H9 (cell line): ENCODE measurements around the gene PRAMEF1. TPM values are rescaled to one million over a fixed set of nuclear protein-coding genes. Genes with fewer than 3 reads are reported as not detected.

ENCODE experiments used
- DNase-seq: peaks from one replicate; pipeline ENCODE4 v3.0.0-alpha.2; 2017
- H2AFZ ChIP-seq: one replicate; pipeline ENCODE4 v1.6.1; 2013; ENCODE audit warnings: mild to moderate bottlenecking, low read length, control low read depth, moderate library complexity
- H2AK5ac ChIP-seq: 2 replicates; pipeline ENCODE4 v1.6.1; 2013; ENCODE audit warnings: low read length, control low read depth, mixed read lengths; ENCODE audit not compliant: insufficient read length
- H2BK120ac ChIP-seq: one replicate; pipeline ENCODE4 v1.6.1; 2013; ENCODE audit warnings: low read depth, mild to moderate bottlenecking, low read length, control low read depth, inconsistent platforms; ENCODE audit not compliant: poor library complexity, severe bottlenecking
- H2BK12ac ChIP-seq: 2 replicates; pipeline ENCODE4 v1.6.1; 2013; ENCODE audit warnings: low read length, control low read depth, mixed read lengths, low read depth; ENCODE audit not compliant: insufficient read length
- H2BK15ac ChIP-seq: 2 replicates; pipeline ENCODE4 v1.6.1; 2013; ENCODE audit warnings: low read depth, low read length, control low read depth
- H2BK20ac ChIP-seq: one replicate; pipeline ENCODE4 v1.6.1; 2013; ENCODE audit warnings: low read depth, mild to moderate bottlenecking, low read length, control low read depth, inconsistent platforms; ENCODE audit not compliant: poor library complexity, severe bottlenecking
- H2BK5ac ChIP-seq: 2 replicates; pipeline ENCODE4 v1.6.1; 2013; ENCODE audit warnings: low read length, control low read depth, mixed read lengths; ENCODE audit not compliant: insufficient read length
- H3K14ac ChIP-seq: 2 replicates; pipeline ENCODE4 v1.6.1; 2013; ENCODE audit warnings: low read length, control low read depth; ENCODE audit not compliant: insufficient read depth
- H3K18ac ChIP-seq: 2 replicates; pipeline ENCODE4 v1.6.1; 2013; ENCODE audit warnings: low read depth, mild to moderate bottlenecking, mixed read lengths, low read length, control low read depth; ENCODE audit not compliant: insufficient read length
- H3K23ac ChIP-seq: 2 replicates; pipeline ENCODE4 v1.6.1; 2013; ENCODE audit warnings: low read length, control low read depth, mixed read lengths, low read depth; ENCODE audit not compliant: insufficient read length
- H3K23me2 ChIP-seq: 2 replicates; pipeline ENCODE4 v1.6.1; 2013; ENCODE audit warnings: low read depth, mild to moderate bottlenecking, mixed read lengths, low read length, control low read depth; ENCODE audit not compliant: insufficient read length, poor library complexity, severe bottlenecking
- H3K27ac ChIP-seq: 2 replicates; pipeline ENCODE4 v1.5.1; 2013; ENCODE audit warnings: low read length, control low read depth, mixed read lengths, low read depth; ENCODE audit not compliant: insufficient read length
- H3K27me3 ChIP-seq: 2 replicates; pipeline ENCODE4 v1.6.1; 2013; ENCODE audit warnings: low read length, control low read depth, inconsistent platforms; ENCODE audit not compliant: insufficient read depth
- H3K4ac ChIP-seq: 2 replicates; pipeline ENCODE4 v1.6.1; 2013; ENCODE audit warnings: low read depth, mild to moderate bottlenecking, control low read depth, inconsistent platforms, low read length, moderate library complexity
- H3K4me1 ChIP-seq: 2 replicates; pipeline ENCODE4 v1.6.1; 2013; ENCODE audit warnings: low read length, control low read depth, inconsistent platforms; ENCODE audit not compliant: insufficient read depth
- H3K4me2 ChIP-seq: 2 replicates; pipeline ENCODE4 v1.6.1; 2013; ENCODE audit warnings: low read length, control low read depth, mixed read lengths; ENCODE audit not compliant: insufficient read length, insufficient read depth
- H3K56ac ChIP-seq: 2 replicates; pipeline ENCODE4 v1.6.1; 2013; ENCODE audit warnings: low read depth, mild to moderate bottlenecking, mixed read lengths, low read length, control low read depth; ENCODE audit not compliant: insufficient read length
- H3K79me1 ChIP-seq: 2 replicates; pipeline ENCODE4 v1.6.1; 2013; ENCODE audit warnings: low read depth, mild to moderate bottlenecking, moderate library complexity, low read length, control low read depth, inconsistent platforms; ENCODE audit not compliant: insufficient read depth, poor library complexity, severe bottlenecking
- H3K79me2 ChIP-seq: 2 replicates; pipeline ENCODE4 v1.6.1; 2013; ENCODE audit warnings: low read length, control low read depth, inconsistent platforms; ENCODE audit not compliant: insufficient read depth
- H3K9ac ChIP-seq: 2 replicates; pipeline ENCODE4 v1.6.1; 2013; ENCODE audit warnings: low read length, control low read depth, mixed read lengths; ENCODE audit not compliant: insufficient read length; ENCODE audit errors: extremely low read depth
- H3K9me3 ChIP-seq: one replicate; pipeline ENCODE4 v1.6.1; 2013; ENCODE audit warnings: low read depth, low read length, inconsistent platforms; ENCODE audit not compliant: control insufficient read depth
- H3T11ph ChIP-seq: one replicate; pipeline ENCODE4 v1.6.1; 2013; ENCODE audit warnings: mild to moderate bottlenecking, low read length, control low read depth, inconsistent platforms
- H4K20me1 ChIP-seq: one replicate; pipeline ENCODE4 v1.6.1; 2013; ENCODE audit not compliant: control insufficient read depth, insufficient read length, insufficient read depth
- H4K5ac ChIP-seq: 2 replicates; pipeline ENCODE4 v1.6.1; 2013; ENCODE audit warnings: low read depth, mild to moderate bottlenecking, mixed read lengths, low read length, control low read depth; ENCODE audit not compliant: insufficient read length
- H4K8ac ChIP-seq: replicated peaks from 2 replicates; pipeline ENCODE4 v1.6.1; 2013; ENCODE audit warnings: low read length, control low read depth, mixed read lengths, low read depth; ENCODE audit not compliant: insufficient read length
- H4K91ac ChIP-seq: 2 replicates; pipeline ENCODE4 v1.6.1; 2013; ENCODE audit warnings: low read depth, mild to moderate bottlenecking, moderate library complexity, mixed read lengths, low read length, control low read depth; ENCODE audit not compliant: insufficient read length
- H3K27ac Mint-ChIP-seq, 3 experiments: 2 replicates in 2 of 3; 3 replicates in 1 of 3; pipeline ENCODE4 v1.8.0; 2020 to 2021; ENCODE audit warnings: mixed read lengths in 3 of 3, mild to moderate bottlenecking in 1 of 3, moderate library complexity in 1 of 3
- H3K27me3 Mint-ChIP-seq: 2 replicates; pipeline ENCODE4 v1.8.0; 2021; ENCODE audit warnings: low read depth, mild to moderate bottlenecking, moderate library complexity, mixed read lengths
- H3K36me3 Mint-ChIP-seq, 3 experiments: 2 replicates in 2 of 3; 3 replicates in 1 of 3; pipeline ENCODE4 v1.8.0; 2020 to 2021; ENCODE audit warnings: low read depth in 3 of 3, mixed read lengths in 3 of 3; ENCODE audit not compliant: insufficient read depth in 1 of 3
- H3K4me1 Mint-ChIP-seq, 2 experiments: 2 replicates each; pipeline ENCODE4 v1.8.0; 2020; ENCODE audit warnings: mixed read lengths in 2 of 2
- H3K4me3 Mint-ChIP-seq, 2 experiments: 2 replicates in 1 of 2; 3 replicates in 1 of 2; pipeline ENCODE4 v1.8.0; 2020 to 2021; ENCODE audit warnings: mild to moderate bottlenecking in 2 of 2, mixed read lengths in 2 of 2, moderate library complexity in 1 of 2
- H3K9me3 Mint-ChIP-seq, 2 experiments: 2 replicates in 1 of 2; 3 replicates in 1 of 2; pipeline ENCODE4 v1.8.0; 2020; ENCODE audit warnings: mild to moderate bottlenecking in 2 of 2, mixed read lengths in 2 of 2, moderate library complexity in 1 of 2
- WGBS: extraction: QIAGEN DNeasy Blood & Tissue Kit; methylation state at CpG from one replicate; pipeline ENCODE4 v1.1.7; 2013; ENCODE audit warnings: missing lambda C conversion rate, low lambda C conversion rate, mixed read lengths; ENCODE audit not compliant: insufficient read length; ENCODE audit errors: extremely low coverage; 5-methylcytosine and 5-hydroxymethylcytosine counted together
- total RNA-seq: library from RNA; stranded (reverse); gene quantifications from 2 replicates; pipeline ENCODE4 v1.2.1, GENCODE V29; 2021
- TF ChIP-seq, protein P1 (sequence below): fragments of 200-600 bp; sonication (generic); conservative IDR thresholded peaks from 3 replicates; pipeline ENCODE4 v1.8.0; 2021; ENCODE audit warnings: antibody characterized with exemption, mild to moderate bottlenecking

Gene PRAMEF1
- total RNA-seq, 1 experiment from 2014 or later, result not detected

DNA sequence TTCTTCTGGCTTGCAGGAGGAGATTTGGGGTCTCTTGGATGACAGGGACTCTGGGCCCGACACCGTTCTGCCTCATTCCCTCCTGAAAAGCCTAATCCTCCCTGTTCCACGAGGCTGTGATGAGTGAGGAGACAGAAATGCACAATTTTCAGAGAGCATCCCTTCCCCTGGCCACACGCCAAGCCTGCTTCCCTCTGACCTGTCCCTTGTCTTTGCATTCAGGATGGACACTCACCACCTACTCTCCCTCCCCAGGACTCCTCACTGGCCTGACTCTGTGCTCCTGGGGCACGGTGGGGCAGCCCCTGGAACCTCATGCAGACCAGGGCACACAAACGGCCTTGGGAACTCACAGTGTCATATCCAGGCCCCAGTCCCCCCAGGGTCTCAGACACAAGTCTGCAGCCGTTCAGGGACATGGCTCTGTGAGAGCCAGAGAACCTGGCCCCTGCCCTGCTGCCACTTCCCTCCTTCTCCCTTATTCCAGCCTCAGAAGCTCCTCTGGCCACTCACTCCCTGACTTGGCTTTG lies 21.2 kb upstream of the PRAMEF1 start:
- Mint-ChIP-seq H3K4me3 (no peak overlapping the region), H3K27me3 (peaks cover 9% of the 10 kb centered on the region), H3K9me3 (peaks cover 0 to 4% of the 10 kb centered on the region in 2 experiments; a peak in 4 of 5 replicates), H3K4me1 (no peaks in the 10 kb centered on the region), H3K36me3 (no peaks in the 10 kb centered on the region), H3K27ac (peak overlapping the region in 1 of 3 experiments; percentile 50; a peak in 1 of 7 replicates)
- Histone ChIP-seq H2BK15ac (no peak overlapping the region), H3K18ac (no peak overlapping the region), H3K27me3 (no peaks in the 10 kb centered on the region), H3T11ph (no peak overlapping the region), H4K5ac (no peak overlapping the region), H3K23ac (no peak overlapping the region), H2AFZ (no peak overlapping the region), H4K8ac (no peak overlapping the region), H2BK120ac (no peak overlapping the region), H3K9ac (no peak overlapping the region), H4K91ac (no peak overlapping the region), H3K4me2 (no peak overlapping the region), H3K23me2 (no peaks in the 10 kb centered on the region), H3K79me1 (no peaks in the 10 kb centered on the region), H2AK5ac (no peak overlapping the region), H3K9me3 (no peaks in the 10 kb centered on the region), H2BK5ac (no peak overlapping the region), H3K4me1 (no peaks in the 10 kb centered on the region), H3K79me2 (no peaks in the 10 kb centered on the region), H4K20me1 (no peaks in the 10 kb centered on the region), H3K56ac (no peak overlapping the region), H3K27ac (no peak overlapping the region), H3K14ac (no peak overlapping the region), H3K4ac (no peak overlapping the region), H2BK12ac (no peak overlapping the region), H2BK20ac (no peak overlapping the region)
- DNase-seq, result no peak
- no CpG with 5 or more reads among the region's 7 CpGs for WGBS
- TF ChIP-seq, protein P1, sequence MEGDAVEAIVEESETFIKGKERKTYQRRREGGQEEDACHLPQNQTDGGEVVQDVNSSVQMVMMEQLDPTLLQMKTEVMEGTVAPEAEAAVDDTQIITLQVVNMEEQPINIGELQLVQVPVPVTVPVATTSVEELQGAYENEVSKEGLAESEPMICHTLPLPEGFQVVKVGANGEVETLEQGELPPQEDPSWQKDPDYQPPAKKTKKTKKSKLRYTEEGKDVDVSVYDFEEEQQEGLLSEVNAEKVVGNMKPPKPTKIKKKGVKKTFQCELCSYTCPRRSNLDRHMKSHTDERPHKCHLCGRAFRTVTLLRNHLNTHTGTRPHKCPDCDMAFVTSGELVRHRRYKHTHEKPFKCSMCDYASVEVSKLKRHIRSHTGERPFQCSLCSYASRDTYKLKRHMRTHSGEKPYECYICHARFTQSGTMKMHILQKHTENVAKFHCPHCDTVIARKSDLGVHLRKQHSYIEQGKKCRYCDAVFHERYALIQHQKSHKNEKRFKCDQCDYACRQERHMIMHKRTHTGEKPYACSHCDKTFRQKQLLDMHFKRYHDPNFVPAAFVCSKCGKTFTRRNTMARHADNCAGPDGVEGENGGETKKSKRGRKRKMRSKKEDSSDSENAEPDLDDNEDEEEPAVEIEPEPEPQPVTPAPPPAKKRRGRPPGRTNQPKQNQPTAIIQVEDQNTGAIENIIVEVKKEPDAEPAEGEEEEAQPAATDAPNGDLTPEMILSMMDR, result no peak
